Vagina (tissue), 2 donors: Measurements from ENCODE around the gene PRPF19. TPM values are rescaled to one million over a fixed set of nuclear protein-coding genes. Genes with fewer than 3 reads are reported as not detected.

Experiments used
- DNase-seq, 2 donors: peaks; one replicate each; pipeline ENCODE4 v3.0.0-alpha.2; 2017; ENCODE audit errors: extremely low spot score in 2 of 2
- H3K27ac ChIP-seq: fragments of 200-600 bp; sonication (generic); one replicate; pipeline ENCODE4 v1.5.1; 2019
- H3K27me3 ChIP-seq: fragments of 200-600 bp; sonication (generic); one replicate; pipeline ENCODE4 v1.5.1; 2019
- H3K36me3 ChIP-seq, 2 donors: fragments of 200-600 bp; sonication (generic); one replicate each; pipeline ENCODE4 v1.5.1; 2017 to 2019
- H3K4me1 ChIP-seq: fragments of 200-600 bp; sonication (generic); one replicate; pipeline ENCODE4 v1.5.1; 2019
- H3K4me3 ChIP-seq, 2 donors: fragments of 200-600 bp; sonication (generic); 1 replicate in 1 of 2; 2 replicates in 1 of 2; pipeline ENCODE4 v1.5.1; 2016 to 2019
- H3K9me3 ChIP-seq: fragments of 200-600 bp; sonication (generic); one replicate; pipeline ENCODE4 v1.5.1; 2019
- CTCF ChIP-seq, 3 experiments: fragments of 450-650 bp in 2 of 3; fragments of 200-600 bp in 1 of 3; sonication (generic) in 1 of 3; IDR thresholded peaks; one replicate each; pipeline ENCODE4 v1.5.1; 2017 to 2019; ENCODE audit warnings: antibody characterized with exemption in 3 of 3, mild to moderate bottlenecking in 2 of 3, moderate library complexity in 2 of 3
- POLR2A ChIP-seq, 2 donors: fragments of 450-650 bp; IDR thresholded peaks; one replicate each; pipeline ENCODE4 v1.6.1; 2017; ENCODE audit warnings: antibody characterized with exemption in 2 of 2, mild to moderate bottlenecking in 2 of 2, moderate library complexity in 2 of 2
- POLR2AphosphoS5 ChIP-seq, 2 donors: sonication (generic); formaldehyde crosslinking; IDR thresholded peaks; one replicate each; pipeline ENCODE4 v1.9.0; 2017; ENCODE audit warnings: antibody characterized with exemption in 2 of 2, mild to moderate bottlenecking in 2 of 2, low read depth in 1 of 2; ENCODE audit not compliant: insufficient read depth in 1 of 2
- intact Hi-C: fragments of 100-400 bp; cut with DNase I; formaldehyde crosslinking; loops from one replicate; pipeline ENCODE4 v1.15.1; 2023
- total RNA-seq: library from RNA; depleted of rRNA; stranded (reverse); fragments of >200 nt; gene quantifications from one replicate; pipeline ENCODE4 v1.2.3, GENCODE V29; 2016

The PRPF19 gene
- total RNA-seq, 1 donor from 2014 or later: 54.0 TPM

- TF ChIP-seq POLR2A (IDR thresholded peaks at IDR 0.05) (no peak), CTCF (IDR thresholded peaks at IDR 0.05) (no peak), POLR2AphosphoS5 (IDR thresholded peaks at IDR 0.05; ENCODE audit: insufficient read depth in 1 of 2, low read depth in 1 of 2) (no peak)
- H3K36me3 ChIP-seq: no peaks in the 10 kb centered on the region
- H3K27me3 ChIP-seq: no peaks in the 10 kb centered on the region
- no peaks in the 10 kb centered on the region for H3K4me1 ChIP-seq
- no peak overlapping the region for H3K4me3 ChIP-seq
- no peaks in the 10 kb centered on the region for H3K9me3 ChIP-seq
- no peak for DNase-seq
- intact Hi-C loops: no loop called here
- H3K27ac ChIP-seq: no peak overlapping the region
Observed at GRCh38 chr11:60863550-60864521, 42.5 kb downstream of the PRPF19 start.

GRCh38 chr11:60862171-60862570, 44.2 kb downstream of the PRPF19 start:
- Histone ChIP-seq H3K9me3 (no peaks in the 10 kb centered on the region), H3K4me3 (no peak overlapping the region), H3K4me1 (no peaks in the 10 kb centered on the region), H3K27me3 (no peaks in the 10 kb centered on the region), H3K27ac (no peak overlapping the region), H3K36me3 (no peaks in the 10 kb centered on the region)
- intact Hi-C loops: no loop called here
- TF ChIP-seq POLR2AphosphoS5 (IDR thresholded peaks at IDR 0.05; ENCODE audit: insufficient read depth in 1 of 2, low read depth in 1 of 2) (no peak), POLR2A (IDR thresholded peaks at IDR 0.05) (no peak), CTCF (IDR thresholded peaks at IDR 0.05) (no peak)
- DNase-seq: no peak

GRCh38 chr11:60860943-60861342, 45.4 kb downstream of the PRPF19 start:
- Histone ChIP-seq H3K36me3 (no peaks in the 10 kb centered on the region), H3K4me3 (no peak overlapping the region), H3K27me3 (no peaks in the 10 kb centered on the region), H3K4me1 (no peaks in the 10 kb centered on the region), H3K27ac (no peak overlapping the region), H3K9me3 (no peaks in the 10 kb centered on the region)
- DNase-seq: no peak
- no peak for TF ChIP-seq CTCF (IDR thresholded peaks at IDR 0.05)
- no peak for TF ChIP-seq POLR2AphosphoS5 (IDR thresholded peaks at IDR 0.05; ENCODE audit: insufficient read depth in 1 of 2, low read depth in 1 of 2)
- TF ChIP-seq POLR2A (IDR thresholded peaks at IDR 0.05): no peak
- intact Hi-C loops: no loop called here

- no peaks in the 10 kb centered on the region for H3K27me3 ChIP-seq
- DNase-seq: no peak
- H3K4me3 ChIP-seq: no peak overlapping the region
- no peaks in the 10 kb centered on the region for H3K4me1 ChIP-seq
- no peaks in the 10 kb centered on the region for H3K9me3 ChIP-seq
- no peak overlapping the region for H3K27ac ChIP-seq
- intact Hi-C loops: no loop called here
- no peaks in the 10 kb centered on the region for H3K36me3 ChIP-seq
- TF ChIP-seq POLR2A (IDR thresholded peaks at IDR 0.05) (no peak), CTCF (IDR thresholded peaks at IDR 0.05) (no peak), POLR2AphosphoS5 (IDR thresholded peaks at IDR 0.05; ENCODE audit: insufficient read depth in 1 of 2, low read depth in 1 of 2) (no peak)
Observed at GRCh38 chr11:60859616-60860250, 46.7 kb downstream of the PRPF19 start.
